DND-41 (cell line): Measurements from ENCODE around the gene PSMD6.

Source experiments
- CTCF ChIP-seq: IDR thresholded peaks from 2 replicates; pipeline ENCODE4 v1.5.1; 2012; ENCODE audit warnings: borderline replicate concordance, low read length, moderate library complexity, mild to moderate bottlenecking; ENCODE audit not compliant: poor library complexity, severe bottlenecking; ENCODE audit errors: extremely low read depth
- EZH2 ChIP-seq: IDR thresholded peaks from 3 replicates; pipeline ENCODE4 v1.6.1; 2012; ENCODE audit warnings: borderline replicate concordance, low read depth, mild to moderate bottlenecking, moderate library complexity, low read length, inconsistent platforms; ENCODE audit not compliant: severe bottlenecking

GRCh38 chr3:64026346-64026745 is 3.1 kb upstream of the PSMD6 start:
- TF ChIP-seq EZH2 (no peak), CTCF (no peak)
